ENCODE data around the gene NUCKS1.

Gene NUCKS1

GRCh38 chr1:205672395-205672889, 77.5 kb downstream of the NUCKS1 start:
- Histone ChIP-seq H3K27ac (ENCODE audit: low read length) (peak overlapping the region; percentile 63), H3K4me1 (ENCODE audit: control insufficient read depth, low read depth, low read length) (peaks cover 49% of the 10 kb centered on the region), H3K4me3 (ENCODE audit: low read length) (peak overlapping the region; percentile 32), H3K9me3 (ENCODE audit: control insufficient read depth, low read depth, low read length) (no peaks in the 10 kb centered on the region), H3K27me3 (ENCODE audit: control insufficient read depth, insufficient read depth, low read length) (no peaks in the 10 kb centered on the region), H3K9ac (ENCODE audit: low read length) (peak overlapping the region; percentile 21), H3K36me3 (ENCODE audit: control insufficient read depth, low read depth, low read length) (no peaks in the 10 kb centered on the region)

- H3K9ac ChIP-seq (ENCODE audit: low read length) = peak overlapping the region; percentile 51
- H3K4me1 ChIP-seq (ENCODE audit: control insufficient read depth, low read depth, low read length) = peaks cover 51% of the 10 kb centered on the region
- no peaks in the 10 kb centered on the region for H3K9me3 ChIP-seq (ENCODE audit: control insufficient read depth, low read depth, low read length)
- peak overlapping the region; percentile 77 for H3K27ac ChIP-seq (ENCODE audit: low read length)
- no peaks in the 10 kb centered on the region for H3K36me3 ChIP-seq (ENCODE audit: control insufficient read depth, low read depth, low read length)
- no peaks in the 10 kb centered on the region for H3K27me3 ChIP-seq (ENCODE audit: control insufficient read depth, insufficient read depth, low read length)
- peak overlapping the region; percentile 42 for H3K4me3 ChIP-seq (ENCODE audit: low read length)
Observed at GRCh38 chr1:205670611-205671430, 79.2 kb downstream of the NUCKS1 start.

GRCh38 chr1:205670150-205670446, 79.9 kb downstream of the NUCKS1 start:
- H3K9me3 ChIP-seq (ENCODE audit: control insufficient read depth, low read depth, low read length) = no peaks in the 10 kb centered on the region
- no peaks in the 10 kb centered on the region for H3K36me3 ChIP-seq (ENCODE audit: control insufficient read depth, low read depth, low read length)
- peak overlapping the region; percentile 51 for H3K9ac ChIP-seq (ENCODE audit: low read length)
- peaks cover 55% of the 10 kb centered on the region for H3K4me1 ChIP-seq (ENCODE audit: control insufficient read depth, low read depth, low read length)
- peak overlapping the region; percentile 30 for H3K27ac ChIP-seq (ENCODE audit: low read length)
- H3K4me3 ChIP-seq (ENCODE audit: low read length) = peak overlapping the region; percentile 42
- H3K27me3 ChIP-seq (ENCODE audit: control insufficient read depth, insufficient read depth, low read length) = no peaks in the 10 kb centered on the region

- no peaks in the 10 kb centered on the region for H3K27me3 ChIP-seq (ENCODE audit: control insufficient read depth, insufficient read depth, low read length)
- H3K9ac ChIP-seq (ENCODE audit: low read length) = peak overlapping the region; percentile 51
- H3K9me3 ChIP-seq (ENCODE audit: control insufficient read depth, low read depth, low read length) = no peaks in the 10 kb centered on the region
- H3K36me3 ChIP-seq (ENCODE audit: control insufficient read depth, low read depth, low read length) = no peaks in the 10 kb centered on the region
- peaks cover 56% of the 10 kb centered on the region for H3K4me1 ChIP-seq (ENCODE audit: control insufficient read depth, low read depth, low read length)
- H3K27ac ChIP-seq (ENCODE audit: low read length) = peak overlapping the region; percentile 30
- peak overlapping the region; percentile 42 for H3K4me3 ChIP-seq (ENCODE audit: low read length)
Observed at GRCh38 chr1:205669341-205670149, 80.4 kb downstream of the NUCKS1 start.

GRCh38 chr1:205668951-205669340, 81.0 kb downstream of the NUCKS1 start:
- Histone ChIP-seq H3K9ac (ENCODE audit: low read length) (no peak overlapping the region), H3K27ac (ENCODE audit: low read length) (no peak overlapping the region), H3K36me3 (ENCODE audit: control insufficient read depth, low read depth, low read length) (peaks cover 3% of the 10 kb centered on the region), H3K27me3 (ENCODE audit: control insufficient read depth, insufficient read depth, low read length) (no peaks in the 10 kb centered on the region), H3K9me3 (ENCODE audit: control insufficient read depth, low read depth, low read length) (no peaks in the 10 kb centered on the region), H3K4me1 (ENCODE audit: control insufficient read depth, low read depth, low read length) (peaks cover 56% of the 10 kb centered on the region), H3K4me3 (ENCODE audit: low read length) (no peak overlapping the region)

GRCh38 chr1:205667909-205668643, 81.9 kb downstream of the NUCKS1 start:
- no peak overlapping the region for H3K4me3 ChIP-seq (ENCODE audit: low read length)

GRCh38 chr1:205666372-205667166, 83.4 kb downstream of the NUCKS1 start:
- Histone ChIP-seq H3K27ac (ENCODE audit: low read length) (no peak overlapping the region), H3K4me3 (ENCODE audit: low read length) (no peak overlapping the region), H3K9ac (ENCODE audit: low read length) (no peak overlapping the region), H3K36me3 (ENCODE audit: control insufficient read depth, low read depth, low read length) (peaks cover 8% of the 10 kb centered on the region), H3K9me3 (ENCODE audit: control insufficient read depth, low read depth, low read length) (no peaks in the 10 kb centered on the region), H3K27me3 (ENCODE audit: control insufficient read depth, insufficient read depth, low read length) (no peaks in the 10 kb centered on the region), H3K4me1 (ENCODE audit: control insufficient read depth, low read depth, low read length) (peaks cover 47% of the 10 kb centered on the region)

More at GRCh38 chr1:205667909-205668643, 81.9 kb downstream of the NUCKS1 start:
- Histone ChIP-seq H3K27me3 (ENCODE audit: control insufficient read depth, insufficient read depth, low read length) (no peaks in the 10 kb centered on the region), H3K9ac (ENCODE audit: low read length) (no peak overlapping the region), H3K27ac (ENCODE audit: low read length) (no peak overlapping the region), H3K9me3 (ENCODE audit: control insufficient read depth, low read depth, low read length) (no peaks in the 10 kb centered on the region), H3K36me3 (ENCODE audit: control insufficient read depth, low read depth, low read length) (peaks cover 8% of the 10 kb centered on the region), H3K4me1 (ENCODE audit: control insufficient read depth, low read depth, low read length) (peaks cover 56% of the 10 kb centered on the region)

GRCh38 chr1:205665201-205666045, 84.6 kb downstream of the NUCKS1 start:
- H3K9me3 ChIP-seq (ENCODE audit: control insufficient read depth, low read depth, low read length) = no peaks in the 10 kb centered on the region
- peaks cover 8% of the 10 kb centered on the region for H3K36me3 ChIP-seq (ENCODE audit: control insufficient read depth, low read depth, low read length)
- no peak overlapping the region for H3K9ac ChIP-seq (ENCODE audit: low read length)
- no peak overlapping the region for H3K27ac ChIP-seq (ENCODE audit: low read length)
- H3K27me3 ChIP-seq (ENCODE audit: control insufficient read depth, insufficient read depth, low read length) = no peaks in the 10 kb centered on the region
- peaks cover 41% of the 10 kb centered on the region for H3K4me1 ChIP-seq (ENCODE audit: control insufficient read depth, low read depth, low read length)
- H3K4me3 ChIP-seq (ENCODE audit: low read length) = no peak overlapping the region

- peaks cover 32% of the 10 kb centered on the region for H3K4me1 ChIP-seq (ENCODE audit: control insufficient read depth, low read depth, low read length)
- H3K9me3 ChIP-seq (ENCODE audit: control insufficient read depth, low read depth, low read length) = no peaks in the 10 kb centered on the region
- no peak overlapping the region for H3K4me3 ChIP-seq (ENCODE audit: low read length)
- peaks cover 8% of the 10 kb centered on the region for H3K36me3 ChIP-seq (ENCODE audit: control insufficient read depth, low read depth, low read length)
- no peak overlapping the region for H3K9ac ChIP-seq (ENCODE audit: low read length)
- no peak overlapping the region for H3K27ac ChIP-seq (ENCODE audit: low read length)
- no peaks in the 10 kb centered on the region for H3K27me3 ChIP-seq (ENCODE audit: control insufficient read depth, insufficient read depth, low read length)
Observed at GRCh38 chr1:205664399-205665017, 85.5 kb downstream of the NUCKS1 start.
